HG03442 (cell line): ENCODE data around the gene SORL1-AS1.

Experiments used
- ATAC-seq: cut with Tn5 transposase; IDR thresholded peaks from one replicate; pipeline ENCODE4 v1.9.1; 2021; ENCODE audit warnings: mild to moderate bottlenecking, moderate library complexity; ENCODE audit not compliant: unreplicated experiment

The SORL1-AS1 gene

DNA sequence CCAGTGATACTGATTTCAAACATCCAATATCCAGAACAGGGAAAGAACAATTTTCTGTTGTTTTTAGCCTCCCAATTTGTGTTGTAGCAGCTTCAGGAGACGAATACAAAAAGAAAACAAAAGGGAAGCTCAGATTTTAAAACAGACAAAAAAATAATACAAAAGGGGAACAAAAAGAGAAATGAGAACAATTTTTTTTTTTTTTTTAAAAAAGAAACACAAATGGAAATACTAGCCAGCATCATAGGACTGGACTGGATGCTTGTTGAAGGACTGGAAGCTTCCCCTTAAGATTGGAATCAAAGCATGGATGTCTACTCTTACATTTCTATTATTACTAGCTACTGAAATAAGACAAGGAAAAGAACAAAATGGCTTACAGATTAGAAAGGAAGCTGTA lies 47.1 kb downstream of the SORL1-AS1 start:
- ATAC-seq, result no peak

DNA sequence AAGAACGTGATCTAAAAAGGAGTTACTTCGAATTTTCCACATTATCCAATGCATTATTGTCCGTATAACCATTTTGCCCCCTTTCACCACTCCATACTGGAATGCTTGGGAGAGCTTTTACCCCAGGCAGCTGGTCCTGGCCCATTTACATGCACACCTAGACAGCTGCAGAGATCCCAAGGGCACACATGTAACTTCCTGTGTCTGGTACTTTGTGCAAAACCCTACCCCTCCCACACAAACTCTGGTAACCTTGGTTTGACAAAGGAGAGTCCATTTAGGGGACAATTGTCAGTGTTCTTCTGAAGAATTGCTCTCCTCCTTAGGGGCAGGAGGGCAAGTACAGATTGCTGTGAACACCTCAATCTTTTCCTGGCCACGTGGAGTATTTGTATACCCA lies 58.0 kb downstream of the SORL1-AS1 start:
- no peak for ATAC-seq

DNA sequence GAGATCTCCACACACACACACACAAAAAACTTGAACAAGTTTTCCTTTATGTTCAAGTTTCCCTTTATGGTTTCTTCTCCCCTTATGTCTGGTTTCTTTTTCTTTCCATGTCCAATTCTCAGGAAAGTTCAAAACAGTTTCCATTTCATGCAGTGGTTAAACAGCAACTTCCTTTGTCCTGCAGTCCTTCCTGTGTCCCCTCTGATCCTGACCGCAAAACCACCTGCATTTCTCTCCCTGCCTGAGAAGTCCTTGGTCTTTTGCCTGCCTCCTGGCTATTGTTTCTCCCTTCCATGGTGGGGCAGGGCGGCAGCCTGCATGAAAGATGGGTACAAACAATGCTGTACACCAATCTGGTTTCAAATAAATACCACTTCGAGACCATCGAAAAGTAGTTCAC lies 58.9 kb downstream of the SORL1-AS1 start:
- ATAC-seq, result no peak

DNA sequence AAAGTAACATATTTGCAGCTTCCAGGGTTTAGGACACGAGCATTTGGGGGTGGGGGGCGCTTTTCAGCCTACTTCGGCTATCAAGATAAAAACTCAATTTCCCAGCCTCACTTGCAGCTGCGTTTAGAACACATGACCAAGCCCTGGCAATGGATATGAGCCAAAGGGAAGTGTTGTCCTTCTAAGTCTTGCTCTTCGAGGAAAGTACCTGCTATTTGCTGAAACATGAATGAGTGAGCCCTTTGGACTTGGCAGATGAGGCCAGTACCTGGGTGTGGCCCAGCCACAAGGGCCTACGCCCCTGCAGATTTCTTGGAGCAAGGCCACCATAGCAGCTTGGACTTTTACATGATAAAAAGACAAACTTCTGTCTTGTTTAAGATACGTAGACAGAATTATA lies 60.9 kb downstream of the SORL1-AS1 start:
- ATAC-seq, result no peak

DNA sequence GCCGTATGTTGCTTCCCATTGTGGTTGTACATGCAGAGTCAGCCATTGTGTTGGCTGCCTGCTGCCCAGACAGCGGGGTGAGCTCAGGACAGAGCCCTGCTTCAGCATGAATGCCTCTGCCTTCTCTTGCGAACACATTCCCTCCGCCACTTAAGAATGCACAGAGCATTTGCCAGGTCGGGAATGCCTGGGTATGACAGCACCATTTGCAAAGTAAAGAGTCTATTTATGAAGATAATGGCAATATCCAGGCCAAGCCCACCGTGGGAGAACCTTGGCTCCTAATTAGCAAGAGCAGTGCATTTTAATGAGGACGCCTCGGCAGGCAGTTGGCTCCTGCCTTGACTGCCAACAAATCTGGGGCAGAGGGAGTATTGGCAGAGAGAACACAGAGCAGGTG lies 63.1 kb downstream of the SORL1-AS1 start:
- no peak for ATAC-seq
